Superior temporal gyrus (tissue), 1 donor: Measurements from ENCODE around the gene AHNAK.
"Not testable (repeated sequence)": the region's sequence is repeated elsewhere in the genome, so short reads cannot be mapped to it uniquely, and the experiment has no call there.

Experiments used
- DNase-seq: peaks from one replicate; pipeline ENCODE4 v3.0.0-alpha.2; 2016; ENCODE audit errors: extremely low spot score

AHNAK gene

DNA sequence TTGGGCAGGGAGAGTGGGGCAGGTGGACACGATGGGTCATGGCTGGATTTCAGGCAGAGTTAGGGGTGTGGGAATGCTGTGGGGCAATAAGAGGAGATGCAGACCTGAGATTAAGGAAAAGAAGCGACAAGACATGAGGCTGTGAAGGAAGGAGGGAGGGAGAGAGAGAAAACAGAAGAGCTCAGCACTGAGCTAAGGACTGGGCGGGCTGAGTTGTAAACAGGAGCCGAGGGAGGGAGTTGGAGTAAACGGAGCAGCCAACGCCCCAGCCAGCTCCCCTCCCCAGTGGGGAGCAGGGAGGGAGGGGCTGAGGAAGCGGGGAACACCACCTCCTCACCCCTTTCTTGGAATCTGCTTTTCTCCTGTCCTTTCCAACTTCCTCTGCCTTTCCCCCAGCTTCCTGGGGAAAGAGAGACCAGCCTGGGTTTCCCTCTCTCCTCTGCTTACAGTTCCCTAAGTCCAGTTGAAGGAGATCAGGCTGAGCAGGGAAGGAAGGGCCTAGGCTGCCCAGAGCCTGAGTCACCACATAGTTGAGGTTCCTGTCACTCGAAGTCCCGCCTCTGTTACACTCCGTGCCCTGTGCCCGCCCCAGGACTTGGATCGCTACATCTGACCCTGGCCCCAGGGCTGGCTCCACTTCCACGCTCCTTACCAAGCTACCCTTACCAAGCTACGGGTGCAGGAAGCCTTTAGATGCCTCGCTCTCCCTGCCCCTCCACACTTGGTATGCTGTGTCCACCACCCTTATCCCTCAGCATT is 6.7 kb upstream of the AHNAK start:
- DNase-seq: no peak

DNA sequence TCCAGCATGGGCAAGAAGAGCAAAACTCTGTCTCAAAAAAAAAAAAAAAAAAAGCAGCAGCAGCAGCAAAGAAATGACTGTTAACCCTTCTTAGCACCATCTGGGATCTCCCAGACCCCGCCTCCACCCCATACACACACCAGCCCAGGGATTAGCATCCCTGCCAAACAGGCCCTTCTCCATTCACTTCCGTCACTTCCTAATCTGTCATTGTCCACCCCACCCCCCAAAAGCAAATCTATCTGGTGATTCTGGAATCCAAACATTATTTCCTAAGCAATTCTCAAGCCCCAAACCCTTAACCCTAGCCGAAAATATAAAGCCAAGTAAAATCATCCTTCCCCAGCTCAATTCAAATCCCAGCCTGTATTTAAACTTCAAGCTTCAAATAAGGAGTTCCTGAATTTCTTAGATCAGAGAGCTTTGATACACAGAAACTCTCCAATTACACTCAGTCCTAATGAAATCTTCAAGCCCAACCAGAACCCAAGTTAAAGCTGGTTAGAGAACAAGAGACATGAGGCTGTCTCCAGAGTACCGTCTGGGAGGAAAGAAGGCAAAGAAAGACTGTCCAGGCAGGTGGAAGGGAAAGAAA is 6.0 kb upstream of the AHNAK start:
- no peak for DNase-seq

DNA sequence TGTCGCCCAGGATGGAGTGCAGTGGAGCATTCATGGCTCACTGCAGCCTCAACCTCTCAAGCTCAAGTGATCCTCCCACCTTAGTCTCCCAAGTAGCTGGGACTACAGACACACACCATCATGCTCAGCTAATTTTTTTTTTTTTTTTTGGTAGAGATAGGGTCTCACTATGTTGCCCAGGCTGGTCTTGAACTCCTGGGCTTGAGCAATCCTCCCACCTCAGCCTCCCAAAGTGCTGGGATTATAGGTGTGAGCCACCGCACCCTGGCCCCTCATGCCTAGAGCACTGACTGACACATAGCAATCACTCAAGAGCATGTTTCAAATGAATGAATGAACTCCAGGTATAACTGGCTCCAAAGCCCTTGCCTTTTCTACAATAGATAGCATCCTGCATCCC is 3.9 kb upstream of the AHNAK start:
- not testable (repeated sequence) for DNase-seq

DNA sequence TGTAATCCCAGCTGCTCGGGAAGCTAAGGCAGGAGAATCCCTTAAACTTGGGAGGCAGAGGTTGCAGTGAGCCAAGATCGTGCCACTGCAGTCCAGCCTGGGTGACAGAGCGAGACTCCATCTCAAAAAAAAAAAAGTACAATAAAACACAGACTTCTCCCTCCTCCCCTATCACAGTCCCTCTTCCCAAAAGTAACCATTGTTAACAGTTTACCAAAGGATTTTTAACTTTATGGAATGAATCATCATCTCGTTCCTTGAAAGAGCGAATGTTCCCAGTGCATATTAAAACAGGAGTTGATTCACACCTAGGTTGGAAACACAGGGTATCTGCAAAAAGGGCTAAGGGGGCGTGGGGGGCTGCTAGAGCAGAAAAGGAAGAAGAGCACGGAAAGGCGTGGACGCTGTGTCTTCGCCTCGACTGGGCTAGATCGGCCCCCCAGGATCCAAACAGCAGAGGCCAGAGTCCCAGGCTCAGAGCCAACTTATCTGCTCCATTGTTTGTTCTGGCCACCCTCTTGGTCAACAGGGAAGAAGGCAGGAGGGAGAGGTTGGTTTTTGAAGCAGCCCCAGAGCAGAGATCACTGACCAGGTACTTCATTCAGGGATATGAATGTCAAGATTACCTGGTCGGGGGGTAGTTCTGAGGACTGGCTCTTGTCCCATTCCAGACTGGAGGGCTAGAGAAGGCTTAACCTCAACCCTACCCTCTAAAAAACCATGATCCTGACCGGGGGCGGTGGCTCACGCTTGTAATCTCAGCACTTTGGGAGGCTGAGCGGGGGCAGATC is 2.1 kb upstream of the AHNAK start:
- DNase-seq: no peak

DNA sequence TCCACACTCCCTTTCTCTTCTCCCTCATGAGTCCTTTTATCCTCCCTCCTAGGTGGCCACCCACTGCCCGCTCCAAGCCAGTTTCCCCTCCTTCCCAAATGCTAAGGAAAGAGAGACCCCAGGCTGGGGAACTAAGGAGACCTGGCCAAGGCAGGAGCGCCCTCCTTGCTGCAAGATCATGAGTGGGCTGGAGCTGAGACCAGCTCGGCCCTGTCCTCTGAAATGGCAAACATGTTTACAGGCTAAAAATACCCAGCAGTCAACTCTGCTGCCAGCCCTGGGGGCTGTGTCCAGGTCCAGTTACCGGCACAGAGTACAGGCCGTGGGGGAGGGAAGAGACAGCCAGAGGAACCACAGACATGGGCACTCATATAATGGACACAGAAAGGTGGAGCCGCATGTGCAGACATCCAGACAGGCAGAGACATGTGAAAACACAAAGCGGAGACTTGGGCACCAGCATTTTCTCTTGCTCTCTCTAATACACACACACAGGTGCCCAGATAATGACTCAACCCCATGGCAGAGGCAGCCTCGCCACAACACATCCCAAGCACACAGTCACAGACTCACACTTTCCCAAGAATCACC is 1.2 kb upstream of the AHNAK start:
- no peak for DNase-seq

DNA sequence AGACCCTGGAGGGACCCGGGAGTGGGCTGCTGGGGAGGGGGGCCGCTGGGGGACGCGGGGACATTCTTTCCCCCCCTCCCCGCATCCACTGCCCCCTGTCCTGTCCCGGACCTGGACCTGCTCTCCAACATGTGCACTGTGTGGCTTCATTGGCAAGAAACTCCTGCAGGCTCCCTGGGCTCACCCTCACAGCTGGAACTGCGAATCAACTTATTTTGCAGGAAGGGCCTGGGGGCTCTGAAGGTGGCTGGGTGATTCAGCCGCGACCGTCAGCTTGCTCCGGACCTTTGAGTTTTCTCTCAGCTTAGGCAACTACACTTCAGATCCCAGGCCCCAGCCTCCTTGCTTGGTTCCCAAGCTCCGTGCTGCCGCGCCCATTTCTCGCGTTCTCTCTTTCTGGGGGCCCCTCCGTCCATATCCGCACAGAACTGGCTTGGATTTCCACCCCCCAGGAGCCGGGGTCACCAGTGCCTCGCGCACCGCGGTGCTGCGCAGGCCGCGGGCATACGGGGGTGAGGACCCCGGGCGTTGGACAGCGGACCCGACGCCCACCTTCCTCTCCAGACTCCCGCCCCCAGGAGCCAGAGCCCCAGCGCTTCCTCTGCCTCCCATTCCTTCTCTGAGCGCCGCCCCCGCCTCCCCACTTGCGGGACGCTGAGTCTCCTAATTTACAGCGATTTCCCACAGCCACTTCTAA is 471 bp upstream of the AHNAK start:
- no peak for DNase-seq

DNA sequence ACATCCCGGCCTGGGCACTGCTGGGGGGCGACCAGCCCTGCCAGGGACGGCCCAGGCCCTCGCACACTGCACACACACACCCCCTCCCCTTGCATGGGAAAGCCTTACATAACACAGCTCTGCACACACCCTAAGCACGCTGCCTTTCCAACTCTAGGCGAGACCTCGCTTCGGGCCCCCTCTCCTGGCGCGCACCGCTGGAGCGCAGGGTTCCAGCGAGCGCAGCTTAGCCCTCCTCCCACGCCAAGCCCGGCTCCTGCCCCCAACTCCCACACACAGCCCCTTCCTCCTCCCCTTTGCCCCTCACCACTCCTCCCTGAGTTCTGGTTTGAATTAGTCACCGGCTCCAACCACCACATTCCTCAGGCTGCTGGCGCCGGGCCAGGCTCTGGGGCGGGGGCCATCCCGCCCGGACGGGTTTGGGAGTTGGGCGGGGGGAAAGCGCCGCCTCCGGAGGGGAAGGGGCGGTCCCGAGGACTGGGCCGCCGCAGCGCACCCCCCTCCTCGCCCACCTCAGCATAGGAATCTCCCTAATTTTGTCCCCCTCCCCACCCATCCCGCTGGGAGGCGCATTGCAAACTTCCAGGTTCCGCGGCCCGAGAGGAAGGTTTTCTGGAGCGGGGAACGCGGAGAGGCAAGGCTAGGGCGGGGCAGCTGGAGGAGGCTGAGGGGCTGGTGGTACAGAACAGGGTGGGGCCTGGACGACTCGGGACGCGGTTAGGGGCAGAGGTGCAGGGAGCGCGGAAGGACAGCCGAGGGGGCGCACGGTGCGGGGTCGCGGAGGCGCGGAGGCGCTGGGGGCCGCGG is 966 bp downstream of the AHNAK start:
- DNase-seq: no peak

DNA sequence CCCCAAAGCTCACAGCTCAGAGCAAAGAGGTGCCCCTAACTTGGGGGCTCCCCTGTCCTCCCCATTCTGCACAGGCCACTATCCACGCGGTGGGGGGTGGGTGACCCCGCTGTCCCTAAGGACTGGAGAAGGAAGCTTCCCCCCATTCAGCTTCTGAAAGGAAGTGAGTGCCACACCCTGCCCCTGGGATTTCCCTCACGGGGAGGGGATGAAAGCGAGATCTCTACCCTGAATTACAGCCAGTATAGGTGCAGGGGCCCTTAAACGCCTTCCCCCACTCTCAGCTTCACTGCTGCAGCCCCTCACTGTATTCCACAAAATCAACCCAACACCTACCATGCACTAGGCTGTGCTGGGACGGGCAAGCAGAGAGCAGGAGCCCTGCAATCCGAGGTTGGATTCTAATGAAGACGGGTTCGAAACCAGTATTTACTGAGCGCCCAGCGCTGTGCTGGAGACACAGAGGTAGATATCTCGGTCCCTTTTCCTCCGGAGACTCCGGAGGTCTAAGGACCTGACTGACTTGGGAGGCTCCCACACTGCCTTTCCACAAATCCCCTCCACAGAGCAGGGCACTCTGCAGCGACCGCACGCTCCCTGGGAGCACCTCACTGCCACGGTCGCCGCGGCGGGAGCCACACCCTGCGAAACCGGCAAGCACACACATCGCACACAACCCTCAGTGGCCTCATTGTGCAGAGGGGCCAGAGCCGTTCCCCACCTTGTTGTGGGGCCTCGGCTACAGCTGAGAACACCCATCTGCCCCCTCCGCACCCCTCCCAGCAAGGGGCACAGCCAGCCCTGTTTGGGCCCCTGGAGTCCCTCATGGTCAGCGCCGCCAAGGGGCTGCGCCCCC is 1.8 kb downstream of the AHNAK start:
- no peak for DNase-seq

DNA sequence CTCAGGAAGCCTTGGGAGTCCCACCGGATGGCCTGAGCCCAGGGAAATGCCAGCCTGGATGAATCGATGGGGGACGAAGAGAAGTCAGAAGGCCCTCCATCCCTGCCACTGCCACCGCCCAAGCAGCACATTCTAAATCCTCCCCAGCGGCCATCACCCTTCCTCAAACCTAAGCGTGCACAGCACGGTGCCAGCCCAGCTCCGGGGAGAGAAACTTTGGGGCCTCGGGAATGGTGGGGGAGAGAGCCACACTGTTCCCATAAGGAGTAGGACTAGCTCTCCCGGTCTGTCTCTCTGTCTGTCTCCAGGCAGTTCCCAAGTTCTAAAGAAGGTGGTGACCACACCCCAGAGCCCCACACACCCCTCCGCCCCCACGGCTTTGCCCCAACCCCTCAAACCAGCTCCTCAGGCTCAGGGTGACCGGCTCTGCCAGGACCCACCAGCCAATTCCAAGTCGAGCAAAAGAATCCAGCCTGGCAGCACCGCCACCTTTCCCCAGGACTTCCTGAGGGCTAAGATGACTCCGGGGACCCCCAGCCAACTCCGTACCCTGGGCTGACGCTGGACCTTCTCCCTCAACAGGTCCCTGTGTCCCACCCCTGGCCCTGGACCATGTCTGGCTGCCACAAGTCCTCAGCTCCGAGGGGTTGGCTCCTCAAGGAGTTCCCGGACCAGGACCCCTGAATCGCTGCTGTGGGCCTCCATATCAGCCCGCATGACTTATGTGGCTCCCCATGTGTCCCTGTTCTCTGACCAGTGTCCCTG is 2.7 kb downstream of the AHNAK start:
- no peak for DNase-seq

DNA sequence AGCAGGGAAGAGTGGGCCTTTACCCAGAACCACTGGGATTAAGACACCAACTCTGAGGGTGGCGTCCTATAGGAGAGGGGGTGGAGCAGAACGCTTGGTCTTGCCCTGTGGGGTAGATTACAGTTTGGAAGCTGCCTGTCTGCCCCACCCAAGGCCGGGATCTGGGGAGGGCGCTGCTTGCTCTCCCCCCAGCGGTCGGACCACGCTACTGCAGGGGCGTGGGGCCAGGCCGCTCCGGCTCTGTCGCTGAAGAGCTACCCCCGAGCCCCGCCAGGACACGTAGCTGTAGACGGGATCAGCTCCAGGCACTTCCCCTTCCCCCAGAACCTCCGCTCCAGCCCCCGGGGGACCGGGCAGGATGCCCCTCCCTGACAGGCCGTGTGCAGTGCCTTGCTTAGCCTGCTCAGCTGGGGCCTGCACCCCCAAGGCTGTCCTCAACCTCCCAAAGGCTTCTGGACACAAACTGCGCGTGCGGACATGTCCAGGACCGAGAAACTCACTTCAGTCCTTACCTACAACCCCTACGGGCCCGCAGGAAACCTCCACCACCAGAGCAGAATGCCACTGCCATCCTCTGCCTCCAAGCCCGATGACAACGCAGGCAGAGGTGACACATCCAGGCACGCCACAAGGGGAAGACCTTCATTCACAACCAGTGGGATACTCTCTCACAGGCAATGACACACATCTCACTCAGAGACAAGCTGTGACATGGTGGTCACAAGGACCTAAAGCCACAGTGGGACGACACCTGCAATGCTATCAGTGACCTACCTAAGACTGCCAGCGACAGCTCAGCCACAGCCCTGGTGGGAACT is 3.6 kb downstream of the AHNAK start:
- DNase-seq: peak; percentile 69

DNA sequence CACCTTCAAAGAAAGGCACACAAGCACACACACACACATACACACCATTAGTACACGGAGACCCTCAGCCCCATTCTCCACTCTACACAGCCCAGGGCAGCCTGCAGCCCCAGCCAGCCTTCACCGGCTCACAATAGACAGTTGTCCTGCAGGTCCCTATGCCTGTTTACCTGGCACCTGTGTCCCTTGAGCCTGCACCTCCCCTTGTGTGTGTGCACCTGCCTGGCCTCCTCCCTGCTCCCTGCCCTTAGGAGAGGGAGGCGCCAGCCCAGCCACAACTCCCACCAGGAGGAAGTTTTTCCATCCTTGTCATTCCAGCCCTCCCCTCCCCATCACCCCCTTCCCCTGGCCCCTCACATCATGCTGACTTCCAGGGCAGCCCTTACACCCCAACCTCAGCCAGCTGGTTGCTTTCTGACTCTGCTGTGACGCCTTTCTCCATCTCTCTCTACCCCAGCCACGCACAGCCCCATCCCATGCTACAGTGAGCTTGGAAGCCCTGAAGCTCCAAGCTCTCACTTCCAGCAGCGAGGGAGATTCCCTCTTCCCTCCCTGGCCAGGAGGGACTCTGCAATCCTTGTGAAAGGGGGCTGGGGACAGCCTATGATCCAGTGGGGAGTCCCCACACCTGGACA is 4.4 kb downstream of the AHNAK start:
- no peak for DNase-seq

DNA sequence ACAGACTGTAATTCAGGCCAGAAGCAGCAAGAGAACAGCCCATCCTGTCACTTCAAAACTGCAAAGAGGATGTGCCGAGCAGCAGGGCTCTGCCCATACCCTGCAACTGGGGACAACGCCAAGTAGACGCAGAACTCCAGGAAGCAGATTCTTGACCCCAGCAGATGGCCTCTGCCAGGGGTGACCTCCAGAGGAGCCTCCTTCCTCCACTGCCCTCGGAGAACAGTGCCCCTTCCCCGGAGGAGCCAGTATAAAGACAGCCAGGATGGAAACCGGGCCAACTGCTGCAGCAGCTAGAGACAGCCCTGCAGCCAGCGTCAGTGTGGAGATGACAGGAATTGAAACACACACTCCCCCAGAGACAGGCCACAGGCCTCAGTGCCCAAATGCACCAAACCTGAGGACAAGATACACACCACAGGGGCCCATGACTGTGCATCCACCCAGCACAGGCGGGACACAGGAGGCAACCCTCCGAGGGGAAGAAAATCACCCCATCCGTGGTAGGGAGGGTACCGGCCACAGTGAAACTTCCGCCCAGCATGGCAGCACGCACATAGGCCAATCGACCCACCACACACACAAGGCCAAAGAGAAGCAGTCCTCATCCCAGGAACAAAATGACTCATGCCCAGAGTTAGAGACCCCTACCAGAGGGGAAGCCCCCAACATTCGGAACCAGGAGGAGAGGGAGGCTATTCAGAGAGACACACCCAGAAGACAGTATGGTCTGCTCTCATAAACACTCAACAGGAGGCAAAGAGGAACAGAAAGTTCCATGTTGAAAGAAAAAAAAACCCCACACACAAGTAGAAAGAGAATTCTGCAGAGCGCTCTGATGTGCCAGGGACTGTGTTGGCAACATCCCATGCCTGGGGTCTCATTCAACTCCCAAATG is 5.6 kb downstream of the AHNAK start:
- DNase-seq: no peak

DNA sequence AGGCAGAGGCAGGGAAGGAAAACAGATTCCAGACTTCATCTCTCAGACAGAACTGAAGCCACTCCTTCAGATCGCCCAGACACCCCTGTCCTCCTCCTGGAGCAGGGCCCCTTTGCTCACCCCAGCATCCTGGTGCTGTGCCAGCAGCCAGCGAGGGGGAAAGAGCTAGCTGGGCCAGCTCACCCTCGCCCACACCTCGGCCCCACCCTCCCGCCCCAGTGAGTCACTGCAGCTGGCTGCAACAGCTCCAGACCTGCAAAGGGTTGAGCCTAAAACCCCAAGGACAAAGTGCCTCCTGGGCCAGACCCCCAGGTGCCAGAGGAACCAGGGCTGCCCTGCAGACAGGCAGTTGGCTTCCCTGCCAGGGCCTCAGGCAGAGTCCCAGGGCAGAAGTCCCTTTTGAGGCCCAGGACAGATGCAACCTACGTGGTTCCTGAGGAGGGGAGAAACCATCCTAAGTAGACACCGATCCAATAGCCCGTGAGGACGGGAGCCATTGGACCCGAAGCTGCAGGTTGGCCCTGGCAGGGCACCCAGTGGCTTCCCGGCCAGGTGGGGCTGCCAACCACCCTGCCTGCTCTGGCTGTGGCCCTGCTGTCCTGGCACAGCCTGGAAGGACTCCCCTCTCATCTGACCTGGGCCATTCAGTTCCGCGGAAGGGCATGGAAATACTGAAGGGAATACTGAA is 7.2 kb downstream of the AHNAK start:
- no peak for DNase-seq

DNA sequence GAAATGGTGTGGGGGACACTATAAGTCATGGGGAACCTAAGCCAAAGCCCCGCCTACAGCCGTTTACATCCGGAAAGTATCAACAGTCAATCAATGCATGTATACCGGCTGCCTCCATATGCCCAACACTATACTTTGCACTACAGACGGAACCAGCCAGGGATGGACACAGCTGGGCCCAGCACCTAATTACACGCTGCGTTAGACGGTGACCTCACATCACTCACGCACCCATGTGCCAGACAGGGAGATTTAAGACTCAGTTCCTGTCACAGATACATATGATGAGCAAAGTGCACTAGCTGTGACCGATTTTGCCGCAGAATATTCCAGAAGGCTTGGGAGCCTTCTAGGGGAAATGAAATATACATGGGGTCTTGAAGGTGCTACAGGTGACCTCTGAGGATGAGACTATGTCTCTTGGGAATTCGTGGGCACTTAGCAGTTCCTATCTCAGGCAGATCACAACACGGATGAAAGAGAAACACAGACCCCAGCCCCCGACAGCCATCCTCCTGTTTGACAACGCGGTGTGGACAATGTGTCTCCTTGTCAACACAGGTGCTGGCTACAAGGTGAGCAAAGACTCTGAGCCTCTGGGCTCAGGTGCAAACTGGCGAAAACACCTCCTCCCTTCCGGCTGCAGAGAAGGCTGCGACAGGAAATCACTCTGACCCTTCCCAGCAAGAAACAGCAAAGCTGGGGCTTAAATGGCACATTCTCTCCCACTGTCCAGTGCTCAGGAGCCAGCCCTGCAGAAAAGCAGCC is 8.0 kb downstream of the AHNAK start:
- DNase-seq: no peak

DNA sequence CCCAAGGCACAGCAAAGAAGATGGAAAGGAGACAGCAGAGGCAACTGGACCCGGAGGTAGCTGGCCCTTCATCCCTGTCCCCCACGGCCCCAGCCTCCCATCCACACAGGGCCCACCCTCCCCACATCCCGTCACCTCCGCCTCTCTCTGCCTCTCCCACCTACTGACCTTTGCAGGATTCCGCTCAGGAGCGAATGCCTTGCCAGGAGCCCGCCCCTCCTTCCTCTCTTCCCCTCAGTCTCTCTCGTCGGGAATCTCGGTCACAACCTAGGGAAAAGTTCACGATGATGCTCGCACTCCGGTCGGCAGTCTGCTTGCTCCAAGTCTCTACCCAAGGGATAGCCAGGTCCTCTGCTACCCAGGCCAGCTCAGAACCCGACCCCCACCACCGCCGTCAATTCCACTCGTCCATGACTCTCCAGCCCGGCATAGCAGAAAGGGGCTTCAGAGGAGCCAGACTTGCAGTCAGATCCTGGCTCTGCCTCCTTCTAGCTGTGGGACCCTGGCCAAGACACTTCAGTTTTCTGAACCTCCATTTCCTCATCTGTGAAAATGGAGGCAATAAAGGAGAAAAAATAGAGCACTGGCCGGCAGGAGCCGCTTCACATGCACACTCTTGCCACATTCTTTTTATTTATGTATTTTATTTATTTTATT is 10.2 kb downstream of the AHNAK start:
- no peak for DNase-seq
